WTC11 (cell line): Measurements from ENCODE around the gene TMEM97. TPM values are rescaled to one million over a fixed set of nuclear protein-coding genes. Genes with fewer than 3 reads are reported as not detected.

Experiments used
- ATAC-seq: fragments of 200-7000 bp; cut with Tn5 transposase; 2 replicates; pipeline ENCODE4 v1.10.0; 2021; ENCODE audit warnings: mild to moderate bottlenecking, moderate library complexity
- CTCF ChIA-PET: fragments of 300-600 bp; sonication (Branson Sonifier 250); formaldehyde crosslinking; loops from one replicate; lab custom pipeline; 2021; ENCODE audit warnings: antibody characterized with exemption; lab: Charles Lee
- POLR2A ChIA-PET: fragments of 350-600 bp; sonication (Branson Sonifier 250); formaldehyde crosslinking; loops from one replicate; lab custom pipeline; 2021; ENCODE audit warnings: antibody characterized with exemption; lab: Charles Lee
- DNase-seq: peaks from one replicate; pipeline ENCODE4 v3.0.0; 2021; ENCODE audit warnings: low spot score
- H3K27ac Mint-ChIP-seq: 2 replicates; pipeline ENCODE4 v1.8.0; 2021; ENCODE audit warnings: mixed read lengths
- H3K27me3 Mint-ChIP-seq: 2 replicates; pipeline ENCODE4 v1.8.0; 2021; ENCODE audit warnings: low read depth, mild to moderate bottlenecking, moderate library complexity, mixed read lengths
- H3K36me3 Mint-ChIP-seq: 2 replicates; pipeline ENCODE4 v1.8.0; 2021; ENCODE audit warnings: mixed read lengths
- H3K4me1 Mint-ChIP-seq: 2 replicates; pipeline ENCODE4 v1.8.0; 2022; ENCODE audit warnings: mixed read lengths
- H3K4me3 Mint-ChIP-seq: 2 replicates; pipeline ENCODE4 v1.8.0; 2021; ENCODE audit warnings: mild to moderate bottlenecking, moderate library complexity, mixed read lengths
- H3K9me3 Mint-ChIP-seq: 2 replicates; pipeline ENCODE4 v1.8.0; 2021; ENCODE audit warnings: mixed read lengths
- ARID4B ChIP-seq: sonication (generic); formaldehyde crosslinking; IDR thresholded peaks from 2 replicates; pipeline ENCODE4 v1.8.0; 2023; ENCODE audit warnings: missing genetic modification reagents, mild to moderate bottlenecking, borderline replicate concordance
- E2F4 ChIP-seq: sonication (generic); formaldehyde crosslinking; IDR thresholded peaks from 2 replicates; pipeline ENCODE4 v1.8.1; 2022; ENCODE audit warnings: low read depth, mild to moderate bottlenecking, moderate library complexity, missing genetic modification reagents, borderline replicate concordance
- FOXK1 ChIP-seq: sonication (generic); formaldehyde crosslinking; IDR thresholded peaks from 2 replicates; pipeline ENCODE4 v1.8.0; 2022; ENCODE audit warnings: mild to moderate bottlenecking, moderate library complexity, missing genetic modification reagents
- GABPB1 ChIP-seq: sonication (generic); formaldehyde crosslinking; IDR thresholded peaks from 2 replicates; pipeline ENCODE4 v1.8.1; 2023; ENCODE audit warnings: mild to moderate bottlenecking, missing genetic modification reagents
- GTF2I ChIP-seq: fragments of 250-450 bp; sonication (Bioruptor Pico); conservative IDR thresholded peaks from 2 replicates; pipeline ENCODE4 v1.4.0; 2021; ENCODE audit warnings: mild to moderate bottlenecking
- JAZF1 ChIP-seq: fragments of 250-450 bp; sonication (Bioruptor Pico); IDR thresholded peaks from 2 replicates; pipeline ENCODE4 v1.9.0; 2021; ENCODE audit warnings: moderate library complexity, mild to moderate bottlenecking, inconsistent platforms
- NFE2L1 ChIP-seq: sonication (generic); formaldehyde crosslinking; IDR thresholded peaks from 2 replicates; pipeline ENCODE4 v1.8.1; 2023; ENCODE audit warnings: missing genetic modification reagents
- NR1H2 ChIP-seq: sonication (generic); formaldehyde crosslinking; IDR thresholded peaks from 2 replicates; pipeline ENCODE4 v1.9.0; 2021; ENCODE audit warnings: mild to moderate bottlenecking, moderate library complexity, missing genetic modification reagents
- RELA ChIP-seq: sonication (generic); formaldehyde crosslinking; IDR thresholded peaks from 2 replicates; pipeline ENCODE4 v1.8.1; 2022; ENCODE audit warnings: missing genetic modification reagents, mild to moderate bottlenecking, borderline replicate concordance
- SOX15 ChIP-seq: fragments of 250-450 bp; sonication (Bioruptor Pico); IDR thresholded peaks from 2 replicates; pipeline ENCODE4 v1.9.0; 2021; ENCODE audit warnings: mild to moderate bottlenecking
- TP53 ChIP-seq: sonication (generic); formaldehyde crosslinking; IDR thresholded peaks from 2 replicates; pipeline ENCODE4 v1.8.1; 2023; ENCODE audit warnings: mild to moderate bottlenecking, missing genetic modification reagents
- ZNF416 ChIP-seq: fragments of 250-450 bp; sonication (Bioruptor Pico); IDR thresholded peaks from 2 replicates; pipeline ENCODE4 v1.9.0; 2021; ENCODE audit warnings: mild to moderate bottlenecking, inconsistent platforms
- ZNF671 ChIP-seq: fragments of 250-450 bp; sonication (Bioruptor Pico); IDR thresholded peaks from 2 replicates; pipeline ENCODE4 v1.8.0; 2021; ENCODE audit warnings: mild to moderate bottlenecking
- ZSCAN18 ChIP-seq: fragments of 250-450 bp; sonication (Bioruptor Pico); IDR thresholded peaks from 2 replicates; pipeline ENCODE4 v2.1.2; 2022; ENCODE audit warnings: mild to moderate bottlenecking, moderate library complexity
- total RNA-seq: library from RNA; stranded (reverse); gene quantifications from 3 replicates; pipeline ENCODE4 v1.2.3, GENCODE V29; 2021

Gene TMEM97
- total RNA-seq, 1 experiment from 2014 or later: 68.0 TPM

- H3K9me3 Mint-ChIP-seq: no peaks in the 10 kb centered on the region
- H3K4me3 Mint-ChIP-seq: no peak overlapping the region
- no peaks in the 10 kb centered on the region for H3K27me3 Mint-ChIP-seq
- H3K36me3 Mint-ChIP-seq: peaks cover 56% of the 10 kb centered on the region
- DNase-seq: no peak
- TF ChIP-seq FOXK1 (CRISPR knock-in tag) (no peak), JAZF1 (CRISPR knock-in tag) (no peak), SOX15 (no peak), NFE2L1 (no peak), TP53 (CRISPR knock-in tag) (no peak), ZNF416 (CRISPR knock-in tag) (no peak)
- H3K4me1 Mint-ChIP-seq: peaks cover 6% of the 10 kb centered on the region; the same call in 1 of the 2 replicates
- ATAC-seq: no peak
- no peak overlapping the region for H3K27ac Mint-ChIP-seq
- POLR2A ChIA-PET: interaction anchor here (1.9 kb wide), 1 partner anchor 11 kb away, joined by 6 read pairs; the partner anchor contains the start of gene TNFAIP1
- CTCF ChIA-PET: interaction anchor here (0.9 to 3.5 kb wide), 4 partner anchors 12 to 542 kb away, joined by 3 to 26 read pairs (median 6); partner anchors contain the start of genes IFT20 and TNFAIP1
Observed at GRCh38 chr17:28347261-28347891, 28.4 kb downstream of the TMEM97 start.

- no peak for DNase-seq
- H3K4me1 Mint-ChIP-seq: peaks cover 6% of the 10 kb centered on the region; the same call in 1 of the 2 replicates
- no peaks in the 10 kb centered on the region for H3K27me3 Mint-ChIP-seq
- no peak overlapping the region for H3K4me3 Mint-ChIP-seq
- H3K36me3 Mint-ChIP-seq: peaks cover 59% of the 10 kb centered on the region
- no peak overlapping the region for H3K27ac Mint-ChIP-seq
- CTCF ChIA-PET: interaction anchor here (1.4 kb wide), 1 partner anchor 68 kb away, joined by 6 read pairs; no protein-coding TSS in a partner anchor
- ATAC-seq: no peak
- no peak for TF ChIP-seq E2F4 (CRISPR knock-in tag)
- TF ChIP-seq ARID4B (CRISPR knock-in tag): no peak
- TF ChIP-seq NR1H2 (CRISPR knock-in tag): no peak
- TF ChIP-seq, all 79 proteins: peak for 0
- H3K9me3 Mint-ChIP-seq: no peaks in the 10 kb centered on the region
- POLR2A ChIA-PET: no interaction called here
Observed at GRCh38 chr17:28348979-28349378, 30.0 kb downstream of the TMEM97 start.

GRCh38 chr17:28350271-28350670, 31.3 kb downstream of the TMEM97 start:
- H3K36me3 Mint-ChIP-seq: peaks cover 70% of the 10 kb centered on the region
- CTCF ChIA-PET: interaction anchor here (1.0 kb wide), 1 partner anchor 15 kb away, joined by 3 read pairs; the partner anchor contains the start of genes IFT20 and TNFAIP1

More at GRCh38 chr17:28350271-28350670, 31.3 kb downstream of the TMEM97 start:
- no peak for ATAC-seq
- no peaks in the 10 kb centered on the region for H3K27me3 Mint-ChIP-seq
- TF ChIP-seq ZSCAN18 (CRISPR knock-in tag): no peak
- no peak for TF ChIP-seq RELA (CRISPR knock-in tag)
- TF ChIP-seq ZNF671 (CRISPR knock-in tag): no peak
- no peak for TF ChIP-seq GABPB1 (CRISPR knock-in tag)
- TF ChIP-seq GTF2I (CRISPR knock-in tag): no peak
- TF ChIP-seq, all 79 proteins: peak for 0
- Mint-ChIP-seq H3K4me3 (no peak overlapping the region), H3K9me3 (no peaks in the 10 kb centered on the region), H3K4me1 (peaks cover 6% of the 10 kb centered on the region; the same call in 1 of the 2 replicates), H3K27ac (no peak overlapping the region)
- POLR2A ChIA-PET: no interaction called here
- no peak for DNase-seq
